ENCODE measurements around the gene RAB36. TPM values are rescaled to one million over a fixed set of nuclear protein-coding genes. Genes with fewer than 3 reads are reported as not detected.

Gene RAB36
- total RNA-seq, 1 donor from 2014 or later: 1.8 TPM

- Histone ChIP-seq H3K27me3 (no peaks in the 10 kb centered on the region), H3K36me3 (no peaks in the 10 kb centered on the region), H3K4me3 (no peak overlapping the region), H3K4me1 (no peaks in the 10 kb centered on the region), H3K9me3 (no peaks in the 10 kb centered on the region), H3K27ac (no peak overlapping the region)
- TF ChIP-seq CTCF (IDR thresholded peaks at IDR 0.05): no peak
- DNase-seq (ENCODE audit: low spot score in 2 of 2): no peak
- intact Hi-C loops (cut with DNase I): loop anchor here (5.0 kb wide), 1 partner anchor 278 kb away; no protein-coding TSS in a partner anchor
Measured at GRCh38 chr22:23124611-23125511, 20.4 kb upstream of the RAB36 start.

GRCh38 chr22:23125512-23126103 lies 19.7 kb upstream of the RAB36 start:
- Histone ChIP-seq H3K27me3 (no peaks in the 10 kb centered on the region), H3K27ac (no peak overlapping the region), H3K4me3 (no peak overlapping the region), H3K36me3 (no peaks in the 10 kb centered on the region), H3K4me1 (no peaks in the 10 kb centered on the region), H3K9me3 (no peaks in the 10 kb centered on the region)
- no peak for TF ChIP-seq CTCF (IDR thresholded peaks at IDR 0.05)
- no peak for DNase-seq (ENCODE audit: low spot score in 2 of 2)
- intact Hi-C loops (cut with DNase I): loop anchor here (5.0 kb wide), 1 partner anchor 278 kb away; no protein-coding TSS in a partner anchor

GRCh38 chr22:23126165-23127054 lies 18.9 kb upstream of the RAB36 start:
- no peaks in the 10 kb centered on the region for H3K27me3 ChIP-seq
- no peak for TF ChIP-seq CTCF (IDR thresholded peaks at IDR 0.05)
- no peaks in the 10 kb centered on the region for H3K4me1 ChIP-seq
- H3K27ac ChIP-seq: no peak overlapping the region
- H3K36me3 ChIP-seq: no peaks in the 10 kb centered on the region
- no peak overlapping the region for H3K4me3 ChIP-seq
- DNase-seq (ENCODE audit: low spot score in 2 of 2): no peak
- intact Hi-C loops (cut with DNase I): loop anchor here (5.0 kb wide), 1 partner anchor 279 kb away; no protein-coding TSS in a partner anchor
- H3K9me3 ChIP-seq: no peaks in the 10 kb centered on the region

GRCh38 chr22:23127055-23127756 lies 18.1 kb upstream of the RAB36 start:
- intact Hi-C loops (cut with DNase I): loop anchor here (5.0 kb wide), 1 partner anchor 280 kb away; no protein-coding TSS in a partner anchor

More at GRCh38 chr22:23127055-23127756, 18.1 kb upstream of the RAB36 start:
- no peaks in the 10 kb centered on the region for H3K27me3 ChIP-seq
- H3K36me3 ChIP-seq: no peaks in the 10 kb centered on the region
- no peaks in the 10 kb centered on the region for H3K9me3 ChIP-seq
- no peak overlapping the region for H3K4me3 ChIP-seq
- no peak for TF ChIP-seq CTCF (IDR thresholded peaks at IDR 0.05)
- no peaks in the 10 kb centered on the region for H3K4me1 ChIP-seq
- DNase-seq (ENCODE audit: low spot score in 2 of 2): no peak
- no peak overlapping the region for H3K27ac ChIP-seq
